Urinary bladder (tissue), 4 donors: ENCODE results near the gene PMS2. TPM values are rescaled to one million over a fixed set of nuclear protein-coding genes. Genes with fewer than 3 reads are reported as not detected.
"Not testable (repeated sequence)": the region's sequence is repeated elsewhere in the genome, so short reads cannot be mapped to it uniquely, and the experiment has no call there.

Experiments used
- DNase-seq: peaks from one replicate; pipeline ENCODE4 v3.0.0-alpha.2; 2015; ENCODE audit errors: extremely low spot score
- H3K27ac ChIP-seq: one replicate; pipeline ENCODE4 v1.5.1; 2013; ENCODE audit warnings: low read depth, mild to moderate bottlenecking, moderate library complexity
- H3K36me3 ChIP-seq: one replicate; pipeline ENCODE4 v1.6.1; 2013; ENCODE audit warnings: mild to moderate bottlenecking, moderate library complexity; ENCODE audit not compliant: insufficient read depth
- H3K4me1 ChIP-seq: one replicate; pipeline ENCODE4 v1.6.1; 2013; ENCODE audit warnings: mild to moderate bottlenecking, moderate library complexity; ENCODE audit not compliant: insufficient read depth
- H3K4me3 ChIP-seq: one replicate; pipeline ENCODE4 v1.5.1; 2013; ENCODE audit warnings: low read depth, low read length
- WGBS: extraction: QIAGEN DNeasy Blood & Tissue Kit; methylation state at CpG from one replicate; pipeline ENCODE4 v1.1.7; 2013; 5-methylcytosine and 5-hydroxymethylcytosine counted together
- polyA plus RNA-seq: library from polyadenylated mRNA; stranded (reverse); fragments of 200-250 nt; gene quantifications from one replicate; pipeline ENCODE4 v1.2.3, GENCODE V29; 2013
- small RNA-seq: library from RNA; depleted of rRNA; stranded (forward); fragments of <200 nt; gene quantifications from one replicate; pipeline ENCODE3, GENCODE V24; 2014
- total RNA-seq: library from RNA; depleted of rRNA; stranded (reverse); fragments of >200 nt; gene quantifications from one replicate; pipeline ENCODE4 v1.2.3, GENCODE V29; 2014
- donor health status: healthy with polysubstance abuse.
- donor health status: healthy.

The PMS2 gene
- total and polyA plus RNA-seq, 2 donors, result 6.3 to 16.5 TPM

- H3K27ac ChIP-seq, H3K4me1 ChIP-seq, H3K4me3 ChIP-seq, H3K36me3 ChIP-seq, DNase-seq: not testable (repeated sequence)
- 92% methylated on average over 1 of the region's 2 CpGs for WGBS
These were observed 84.7 kb downstream of the PMS2 start for GRCh38 chr7:5924180-5924579.

Small RNAs within 50 kb of the gene (small RNA-seq; reads per million reads assigned to genes)
- gene RF00019, result not detected
- gene RNU6-218P, result not detected
- gene SNORA80D, result 0.80 reads per million, percentile 68 among the genes with 10 or more reads in this experiment

Other genes starting within 250 kb of the PMS2 start
- 52.2 TPM for gene RNF216, start 227.4 kb downstream of the PMS2 start, total RNA-seq
- gene RNF216, start 227.4 kb downstream of the PMS2 start, polyA plus RNA-seq, result 29.4 TPM
- gene OCM, start 128.3 kb downstream of the PMS2 start, total RNA-seq, result not detected
- not detected for gene OCM, start 128.3 kb downstream of the PMS2 start, polyA plus RNA-seq
- gene CCZ1, start 110.3 kb downstream of the PMS2 start, total RNA-seq, result 38.3 TPM
- gene CCZ1, start 110.3 kb downstream of the PMS2 start, polyA plus RNA-seq, result 47.1 TPM
- not detected for gene RSPH10B, start 38.4 kb downstream of the PMS2 start, total RNA-seq
- gene RSPH10B, start 38.4 kb downstream of the PMS2 start, polyA plus RNA-seq, result 0.09 TPM
- 21.9 TPM for gene AIMP2, start 223 bp upstream of the PMS2 start, total RNA-seq
- gene AIMP2, start 223 bp upstream of the PMS2 start, polyA plus RNA-seq, result 35.6 TPM
- gene ANKRD61, start 22.3 kb upstream of the PMS2 start, total RNA-seq, result not detected
- gene ANKRD61, start 22.3 kb upstream of the PMS2 start, polyA plus RNA-seq, result 0.06 TPM
- gene EIF2AK1, start 50.1 kb upstream of the PMS2 start, total RNA-seq, result 78.1 TPM
- gene EIF2AK1, start 50.1 kb upstream of the PMS2 start, polyA plus RNA-seq, result 29.3 TPM
- gene USP42, start 95.9 kb upstream of the PMS2 start, total RNA-seq, result 8.2 TPM
- 6.1 TPM for gene USP42, start 95.9 kb upstream of the PMS2 start, polyA plus RNA-seq